ENCODE measurements around the gene STXBP3.

STXBP3 gene

DNA sequence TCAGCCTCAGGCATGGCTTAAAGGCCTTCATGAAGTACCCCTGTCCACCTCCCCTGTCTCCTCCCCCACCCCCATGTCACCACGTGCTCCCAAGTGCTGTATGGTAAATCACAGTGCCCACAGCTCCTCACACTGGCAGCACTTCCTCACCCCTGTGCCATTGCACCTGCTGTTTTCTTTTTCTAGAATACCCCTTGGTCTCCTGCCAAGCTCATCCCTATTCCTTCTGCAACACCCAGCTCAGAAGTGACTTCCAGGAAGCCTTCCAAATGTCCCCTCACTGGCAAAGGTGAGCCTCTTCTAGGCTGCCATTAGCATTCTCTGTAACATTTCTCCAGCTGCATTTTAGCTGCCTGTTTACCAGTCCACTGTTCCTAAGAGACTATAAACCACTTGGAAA, 101.0 kb downstream of the STXBP3 start:
- 84% methylated on average over 1 of the region's 1 CpG for WGBS
- Histone ChIP-seq H3K4me1 (ENCODE audit: insufficient read depth, low read length) (peaks cover 4% of the 10 kb centered on the region), H3K9me3 (ENCODE audit: insufficient read depth, low read depth, low read length) (no peaks in the 10 kb centered on the region), H3K4me3 (ENCODE audit: low read length) (no peak overlapping the region), H3K9ac (ENCODE audit: low read depth, low read length) (no peak overlapping the region), H3K27ac (ENCODE audit: low read depth, low read length) (no peak overlapping the region), H3K27me3 (ENCODE audit: insufficient read depth, low read length) (no peaks in the 10 kb centered on the region), H3K36me3 (ENCODE audit: insufficient read depth, low read length) (no peaks in the 10 kb centered on the region)

DNA sequence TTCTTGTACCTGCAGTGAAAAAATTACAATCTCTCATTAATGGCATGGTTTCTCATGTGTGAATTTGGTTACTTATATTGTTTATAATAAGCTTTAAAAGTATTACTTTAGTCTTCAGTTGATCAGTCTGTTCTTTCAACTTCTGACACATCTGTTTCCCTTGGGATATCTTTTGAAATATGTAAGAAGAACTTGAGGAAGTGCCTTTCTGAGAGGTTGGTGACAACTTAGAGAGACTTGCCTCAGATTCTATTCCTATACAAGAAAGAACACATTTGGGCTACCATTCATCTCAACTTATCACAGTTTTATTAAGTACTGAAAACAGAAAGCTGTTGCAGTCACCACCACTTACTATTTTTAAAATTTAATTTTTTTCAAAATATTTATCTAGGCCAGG, 102.3 kb downstream of the STXBP3 start:
- H3K27ac ChIP-seq (ENCODE audit: low read depth, low read length), result no peak overlapping the region
- H3K27me3 ChIP-seq (ENCODE audit: insufficient read depth, low read length), result no peaks in the 10 kb centered on the region
- no peaks in the 10 kb centered on the region for H3K36me3 ChIP-seq (ENCODE audit: insufficient read depth, low read length)
- no peaks in the 10 kb centered on the region for H3K9me3 ChIP-seq (ENCODE audit: insufficient read depth, low read depth, low read length)
- H3K4me1 ChIP-seq (ENCODE audit: insufficient read depth, low read length), result no peaks in the 10 kb centered on the region
- H3K4me3 ChIP-seq (ENCODE audit: low read length), result no peak overlapping the region
- H3K9ac ChIP-seq (ENCODE audit: low read depth, low read length), result no peak overlapping the region

- WGBS, result 94% methylated on average over 7 of the region's 7 CpGs
- H3K9ac ChIP-seq (ENCODE audit: low read depth, low read length), result no peak overlapping the region
Measured at GRCh38 chr1:108850929-108851328, 104.5 kb downstream of the STXBP3 start.

DNA sequence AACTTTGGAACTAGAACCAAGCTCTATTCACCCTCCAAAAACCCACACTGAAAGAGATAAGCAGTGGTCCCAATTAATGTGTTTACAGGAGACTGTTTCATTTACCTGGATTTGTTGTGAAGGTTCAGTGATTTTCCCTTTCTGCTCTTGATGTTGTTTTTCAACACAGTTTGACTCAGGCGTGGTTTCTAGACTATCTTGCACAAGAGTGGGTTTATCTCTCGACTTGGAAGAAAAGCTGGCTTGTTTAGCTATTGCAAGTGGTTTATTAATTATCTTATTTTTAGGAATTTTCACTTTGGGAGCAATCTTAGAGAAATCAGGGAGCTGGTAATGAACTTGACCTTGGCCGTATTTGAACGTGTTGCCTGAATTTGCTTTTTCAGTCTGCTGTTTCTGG, 105.1 kb downstream of the STXBP3 start:
- no peaks in the 10 kb centered on the region for H3K4me1 ChIP-seq (ENCODE audit: insufficient read depth, low read length)
- no peak overlapping the region for H3K27ac ChIP-seq (ENCODE audit: low read depth, low read length)

More at GRCh38 chr1:108850929-108851328, 104.5 kb downstream of the STXBP3 start:
- Histone ChIP-seq H3K36me3 (ENCODE audit: insufficient read depth, low read length) (no peaks in the 10 kb centered on the region), H3K4me3 (ENCODE audit: low read length) (no peak overlapping the region), H3K27ac (ENCODE audit: low read depth, low read length) (no peak overlapping the region), H3K4me1 (ENCODE audit: insufficient read depth, low read length) (no peaks in the 10 kb centered on the region), H3K27me3 (ENCODE audit: insufficient read depth, low read length) (no peaks in the 10 kb centered on the region), H3K9me3 (ENCODE audit: insufficient read depth, low read depth, low read length) (no peaks in the 10 kb centered on the region)

DNA sequence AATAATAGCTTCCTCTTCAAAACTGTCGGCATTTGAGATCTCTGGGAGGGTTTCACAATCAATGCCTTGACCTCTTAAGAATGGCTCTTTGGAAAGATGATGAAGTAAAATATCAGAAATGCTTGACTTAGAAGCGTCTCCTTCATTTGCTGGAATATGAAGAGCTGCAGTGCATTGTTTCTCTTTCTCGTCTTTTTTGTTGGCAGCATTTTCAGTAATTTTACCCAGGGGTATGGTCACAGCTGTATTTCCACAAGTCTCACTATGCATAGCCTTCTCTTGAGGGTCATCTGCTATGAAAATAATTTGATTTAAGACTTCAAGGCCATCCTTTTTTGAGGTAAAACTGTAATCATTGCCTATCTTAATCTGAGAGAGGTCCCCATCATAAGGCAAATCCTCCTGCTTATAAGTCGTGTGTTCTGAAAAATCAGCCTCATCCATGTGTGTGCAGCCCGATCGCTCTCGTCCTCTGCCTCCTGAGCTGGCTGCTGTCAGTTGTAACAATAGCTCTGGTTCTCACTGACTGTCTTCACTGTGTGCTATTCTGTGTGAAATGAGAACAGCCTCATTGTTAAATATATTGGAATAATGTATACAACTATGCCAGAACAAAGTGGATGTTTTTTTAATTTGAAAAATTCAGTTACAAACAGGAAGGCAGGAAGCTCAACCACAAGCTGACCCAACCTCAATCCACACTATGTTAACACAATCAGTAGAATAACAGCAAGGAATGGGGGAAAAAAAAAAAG, 105.9 kb downstream of the STXBP3 start:
- H3K9ac ChIP-seq (ENCODE audit: low read depth, low read length), result no peak overlapping the region
- no peaks in the 10 kb centered on the region for H3K9me3 ChIP-seq (ENCODE audit: insufficient read depth, low read depth, low read length)
- WGBS, result 92% methylated on average over 7 of the region's 7 CpGs
- no peaks in the 10 kb centered on the region for H3K4me1 ChIP-seq (ENCODE audit: insufficient read depth, low read length)
- no peak overlapping the region for H3K27ac ChIP-seq (ENCODE audit: low read depth, low read length)
- no peaks in the 10 kb centered on the region for H3K36me3 ChIP-seq (ENCODE audit: insufficient read depth, low read length)
- H3K27me3 ChIP-seq (ENCODE audit: insufficient read depth, low read length), result no peaks in the 10 kb centered on the region
- H3K4me3 ChIP-seq (ENCODE audit: low read length), result no peak overlapping the region

More for the DNA sequence above, 105.1 kb downstream of the STXBP3 start:
- Histone ChIP-seq H3K9me3 (ENCODE audit: insufficient read depth, low read depth, low read length) (no peaks in the 10 kb centered on the region), H3K27me3 (ENCODE audit: insufficient read depth, low read length) (no peaks in the 10 kb centered on the region), H3K9ac (ENCODE audit: low read depth, low read length) (no peak overlapping the region), H3K4me3 (ENCODE audit: low read length) (no peak overlapping the region), H3K36me3 (ENCODE audit: insufficient read depth, low read length) (no peaks in the 10 kb centered on the region)
- 89% methylated on average over 4 of the region's 4 CpGs for WGBS

DNA sequence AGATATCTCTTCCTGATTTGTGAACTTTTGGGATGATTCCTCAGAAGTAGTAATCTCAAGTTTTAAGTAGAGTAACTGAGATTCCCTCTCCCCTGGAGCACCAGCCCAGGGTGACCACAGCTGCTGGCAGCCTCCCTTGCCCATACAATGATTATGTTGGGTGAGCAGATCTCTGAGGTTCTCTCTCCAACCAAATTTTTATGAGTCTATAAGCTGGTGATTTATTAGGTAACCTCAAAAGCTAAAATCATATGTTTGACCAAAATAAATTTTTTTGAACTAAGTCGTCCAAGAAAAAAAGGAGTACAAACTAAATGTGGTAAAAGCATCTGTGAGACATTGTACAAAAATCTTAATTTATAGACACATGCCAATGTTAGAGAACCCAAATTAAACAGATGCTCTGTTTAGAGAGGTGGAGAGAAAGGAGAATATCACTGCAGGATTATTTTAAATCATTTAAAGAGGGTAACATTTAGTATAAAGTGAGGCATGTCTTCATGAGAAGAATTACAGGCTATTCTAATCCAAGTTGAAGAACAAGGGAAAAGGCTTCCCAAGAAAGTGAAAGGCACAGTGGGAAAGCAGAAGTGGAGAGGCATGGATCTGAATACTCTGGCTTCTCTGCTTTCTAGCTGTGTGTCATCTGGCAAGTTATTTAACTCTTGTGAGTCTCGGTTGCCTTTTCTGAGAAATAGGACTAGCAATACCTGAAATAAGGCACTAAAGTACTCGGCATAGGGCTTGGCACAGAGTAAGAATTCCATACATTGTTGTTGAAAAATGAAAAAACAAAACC, 107.9 kb downstream of the STXBP3 start:
- Histone ChIP-seq H3K4me3 (ENCODE audit: low read length) (no peak overlapping the region), H3K27me3 (ENCODE audit: insufficient read depth, low read length) (no peaks in the 10 kb centered on the region), H3K9ac (ENCODE audit: low read depth, low read length) (no peak overlapping the region), H3K4me1 (ENCODE audit: insufficient read depth, low read length) (no peaks in the 10 kb centered on the region; the same call in 1 of the 2 replicates), H3K9me3 (ENCODE audit: insufficient read depth, low read depth, low read length) (no peaks in the 10 kb centered on the region), H3K36me3 (ENCODE audit: insufficient read depth, low read length) (no peaks in the 10 kb centered on the region), H3K27ac (ENCODE audit: low read depth, low read length) (no peak overlapping the region)
- WGBS, result 91% methylated on average over 2 of the region's 3 CpGs

GRCh38 chr1:108856994-108857393, 110.5 kb downstream of the STXBP3 start, which contains the start of gene AKNAD1:
Gene AKNAD1, minus strand, starts transcription at chr1:108857094. Its CDS starts 4,430 bp downstream, at chr1:108852664.
- Histone ChIP-seq H3K27me3 (ENCODE audit: insufficient read depth, low read length) (no peaks in the 10 kb centered on the region), H3K27ac (ENCODE audit: low read depth, low read length) (no peak within 1 kb of the TSS), H3K36me3 (ENCODE audit: insufficient read depth, low read length) (no peaks in the 10 kb centered on the region), H3K9me3 (ENCODE audit: insufficient read depth, low read depth, low read length) (no peaks in the 10 kb centered on the region), H3K4me1 (ENCODE audit: insufficient read depth, low read length) (no peaks in the 10 kb centered on the region; the same call in 1 of the 2 replicates), H3K9ac (ENCODE audit: low read depth, low read length) (no peak within 1 kb of the TSS), H3K4me3 (ENCODE audit: low read length) (no peak within 1 kb of the TSS)
- WGBS, result 86% methylated on average over 1 of the region's 1 CpG

DNA sequence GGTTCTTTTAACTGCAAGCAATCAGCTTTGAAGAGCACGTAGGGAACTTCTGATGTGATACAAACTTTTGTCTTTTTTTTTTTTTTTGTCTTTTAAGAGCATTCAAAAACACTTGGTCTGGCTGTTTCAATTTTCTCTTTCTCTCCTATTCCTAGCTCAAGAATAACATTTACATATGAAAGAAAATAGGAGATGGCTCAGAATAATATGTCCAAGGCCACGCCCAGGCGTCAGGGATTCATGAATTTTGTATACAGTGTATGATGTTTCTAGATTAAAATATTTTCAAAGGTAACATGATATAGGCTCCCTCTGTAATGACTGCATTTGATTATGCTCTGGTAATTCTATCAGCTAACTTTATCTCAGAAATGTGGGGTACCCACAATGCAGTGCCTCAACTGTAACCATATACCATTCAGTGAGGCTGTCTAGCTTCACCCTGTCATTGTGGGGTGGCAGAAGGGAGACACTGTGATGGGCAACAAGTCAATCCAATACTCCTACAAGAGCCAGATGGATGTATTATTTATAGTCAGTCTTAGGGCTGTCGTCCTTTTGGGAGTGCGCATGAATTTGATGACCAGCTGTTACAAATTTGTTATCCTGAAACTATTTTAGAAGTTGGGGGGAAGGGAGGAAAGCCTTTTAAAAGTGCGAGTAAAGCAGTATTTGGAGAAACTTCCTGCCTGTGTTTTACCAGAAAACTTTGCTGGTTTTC, 111.9 kb downstream of the STXBP3 start:
- H3K27ac ChIP-seq (ENCODE audit: low read depth, low read length), result no peak overlapping the region
- H3K27me3 ChIP-seq (ENCODE audit: insufficient read depth, low read length), result no peaks in the 10 kb centered on the region
- no peak overlapping the region for H3K4me3 ChIP-seq (ENCODE audit: low read length)
- H3K4me1 ChIP-seq (ENCODE audit: insufficient read depth, low read length), result no peaks in the 10 kb centered on the region; the same call in 1 of the 2 replicates
- no peak overlapping the region for H3K9ac ChIP-seq (ENCODE audit: low read depth, low read length)
- no peaks in the 10 kb centered on the region for H3K9me3 ChIP-seq (ENCODE audit: insufficient read depth, low read depth, low read length)
- 88% methylated on average over 6 of the region's 6 CpGs for WGBS
- no peaks in the 10 kb centered on the region for H3K36me3 ChIP-seq (ENCODE audit: insufficient read depth, low read length)
